ENCODE data around the gene BAHCC1. TPM values are rescaled to one million over a fixed set of nuclear protein-coding genes. Genes with fewer than 3 reads are reported as not detected.

BAHCC1 gene
- total RNA-seq, 2 experiments from 2014 or later = 0.05 TPM; not detected in 1

GRCh38 chr17:81458628-81459027 lies 63.4 kb downstream of the BAHCC1 start:
- CTCF ChIA-PET = no interaction called here

DNA sequence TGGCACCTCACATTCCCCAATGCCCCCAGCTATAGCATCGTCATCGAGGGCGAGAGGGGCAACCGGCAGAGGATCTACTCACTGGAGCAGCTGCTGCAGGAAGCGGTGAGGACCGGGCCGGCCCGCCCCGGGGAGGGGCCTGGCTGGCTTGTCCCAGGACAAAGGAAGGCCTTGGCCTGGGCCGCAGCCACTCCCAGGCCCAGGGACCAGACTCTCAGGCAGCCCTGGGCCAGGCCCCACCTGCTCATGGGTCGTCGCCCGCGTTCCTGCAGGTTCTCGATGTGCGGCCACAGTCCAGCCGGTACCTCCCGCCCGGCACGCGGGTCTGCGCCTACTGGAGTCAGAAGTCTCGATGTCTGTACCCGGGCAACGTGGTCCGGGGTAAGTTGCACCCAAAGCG lies 64.0 kb downstream of the BAHCC1 start:
- ATAC-seq = no peak
- no peaks in the 10 kb centered on the region for H3K27me3 Mint-ChIP-seq
- H3K9me3 Mint-ChIP-seq (ENCODE audit: low read depth) = no peaks in the 10 kb centered on the region
- no peaks in the 10 kb centered on the region for H3K36me3 Mint-ChIP-seq (ENCODE audit: low read depth)
- CTCF ChIA-PET = no interaction called here
- no peak overlapping the region for H3K27ac Mint-ChIP-seq
- intact Hi-C loops (cut with DNase I, micrococcal nuclease) = no loop called here
- POLR2A ChIA-PET = no interaction called here
- no peak overlapping the region for H3K4me3 Mint-ChIP-seq
- H3K4me1 Mint-ChIP-seq = no peaks in the 10 kb centered on the region
- DNase-seq = no peak

More at GRCh38 chr17:81458628-81459027, 63.4 kb downstream of the BAHCC1 start:
- no peaks in the 10 kb centered on the region for H3K36me3 Mint-ChIP-seq (ENCODE audit: low read depth)
- H3K27ac Mint-ChIP-seq = no peak overlapping the region
- no peak overlapping the region for H3K4me3 Mint-ChIP-seq
- no peaks in the 10 kb centered on the region for H3K9me3 Mint-ChIP-seq (ENCODE audit: low read depth)
- POLR2A ChIA-PET = no interaction called here
- intact Hi-C loops (cut with DNase I, micrococcal nuclease) = no loop called here
- no peaks in the 10 kb centered on the region for H3K27me3 Mint-ChIP-seq
- DNase-seq (no peak), ATAC-seq (no peak)
- H3K4me1 Mint-ChIP-seq = peaks cover under 1% of the 10 kb centered on the region

DNA sequence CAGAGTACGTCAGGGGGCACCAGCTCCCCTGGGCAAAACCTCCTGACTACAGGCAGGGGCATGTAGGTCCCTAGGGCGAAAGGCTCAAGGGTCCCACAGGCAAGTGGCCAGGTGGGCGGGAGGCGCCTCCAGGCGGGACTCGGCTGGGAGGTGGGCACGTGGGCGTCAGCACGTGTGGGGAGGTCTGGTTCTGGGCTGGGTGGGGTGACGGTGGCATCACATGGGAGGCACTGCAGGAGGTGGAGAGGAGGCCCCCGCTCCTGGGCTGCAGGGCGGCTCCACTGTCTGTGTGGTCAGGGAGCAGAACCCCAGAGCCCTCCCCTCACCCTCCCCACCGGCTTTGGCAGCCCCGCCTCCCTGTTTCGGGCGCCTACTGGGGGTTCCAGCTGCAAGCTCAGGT lies 64.6 kb downstream of the BAHCC1 start:
- POLR2A ChIA-PET = no interaction called here
- H3K9me3 Mint-ChIP-seq (ENCODE audit: low read depth) = no peaks in the 10 kb centered on the region
- no peak overlapping the region for H3K4me3 Mint-ChIP-seq
- H3K36me3 Mint-ChIP-seq (ENCODE audit: low read depth) = no peaks in the 10 kb centered on the region
- intact Hi-C loops (cut with DNase I, micrococcal nuclease) = no loop called here
- ATAC-seq (no peak), DNase-seq (no peak)
- CTCF ChIA-PET = no interaction called here
- no peak overlapping the region for H3K27ac Mint-ChIP-seq
- H3K27me3 Mint-ChIP-seq = no peaks in the 10 kb centered on the region
- H3K4me1 Mint-ChIP-seq = no peaks in the 10 kb centered on the region

- intact Hi-C loops (cut with DNase I, micrococcal nuclease) = no loop called here
- no peak overlapping the region for H3K4me3 Mint-ChIP-seq
- POLR2A ChIA-PET = interaction anchor here (0.5 kb wide), 1 partner anchor 1121 kb away, joined by 3 read pairs; no protein-coding TSS in a partner anchor
- H3K27ac Mint-ChIP-seq = no peak overlapping the region
- H3K4me1 Mint-ChIP-seq = no peaks in the 10 kb centered on the region
- CTCF ChIA-PET = interaction anchor here (0.6 to 1.8 kb wide), 3 partner anchors 20 to 150 kb away, joined by 3 to 4 read pairs (median 3); no protein-coding TSS in a partner anchor
- H3K9me3 Mint-ChIP-seq (ENCODE audit: low read depth) = no peaks in the 10 kb centered on the region
- no peaks in the 10 kb centered on the region for H3K36me3 Mint-ChIP-seq (ENCODE audit: low read depth)
- H3K27me3 Mint-ChIP-seq = no peaks in the 10 kb centered on the region
- ATAC-seq = no peak
- no peak for DNase-seq
These were observed 65.7 kb downstream of the BAHCC1 start for GRCh38 chr17:81460856-81461460.

GRCh38 chr17:81461607-81462500 lies 66.6 kb downstream of the BAHCC1 start:
- no peaks in the 10 kb centered on the region for H3K9me3 Mint-ChIP-seq (ENCODE audit: low read depth)
- POLR2A ChIA-PET = no interaction called here
- no peak for DNase-seq
- no peaks in the 10 kb centered on the region for H3K27me3 Mint-ChIP-seq
- H3K4me3 Mint-ChIP-seq = no peak overlapping the region
- no peak for ATAC-seq
- CTCF ChIA-PET = interaction anchor here (0.6 to 1.8 kb wide), 3 partner anchors 9 to 151 kb away, joined by 3 to 4 read pairs (median 3); no protein-coding TSS in a partner anchor
- no peak overlapping the region for H3K27ac Mint-ChIP-seq
- H3K4me1 Mint-ChIP-seq = no peaks in the 10 kb centered on the region
- no peaks in the 10 kb centered on the region for H3K36me3 Mint-ChIP-seq (ENCODE audit: low read depth)
- intact Hi-C loops (cut with DNase I, micrococcal nuclease) = no loop called here

- no peak for ATAC-seq
- Mint-ChIP-seq H3K4me3 (no peak overlapping the region), H3K27ac (no peak overlapping the region), H3K9me3 (ENCODE audit: low read depth) (no peaks in the 10 kb centered on the region), H3K27me3 (no peaks in the 10 kb centered on the region), H3K4me1 (no peaks in the 10 kb centered on the region), H3K36me3 (ENCODE audit: low read depth) (no peaks in the 10 kb centered on the region)
- ChIA-PET POLR2A (no interaction called here), CTCF (interaction anchor here (0.6 to 1.8 kb wide), 2 partner anchors 10 to 22 kb away, joined by 3 to 4 read pairs; no protein-coding TSS in a partner anchor)
- intact Hi-C loops (cut with DNase I, micrococcal nuclease) = no loop called here
- DNase-seq = no peak
These were observed 67.4 kb downstream of the BAHCC1 start for GRCh38 chr17:81462506-81463125.

GRCh38 chr17:81463506-81463905 lies 68.2 kb downstream of the BAHCC1 start:
- Mint-ChIP-seq H3K4me1 (no peaks in the 10 kb centered on the region), H3K36me3 (ENCODE audit: low read depth) (no peaks in the 10 kb centered on the region), H3K27me3 (no peaks in the 10 kb centered on the region), H3K4me3 (no peak overlapping the region), H3K9me3 (ENCODE audit: low read depth) (no peaks in the 10 kb centered on the region), H3K27ac (no peak overlapping the region)
- CTCF ChIA-PET = no interaction called here
- POLR2A ChIA-PET = no interaction called here
- DNase-seq = no peak
- intact Hi-C loops (cut with DNase I, micrococcal nuclease) = no loop called here
- no peak for ATAC-seq

- no peaks in the 10 kb centered on the region for H3K36me3 Mint-ChIP-seq (ENCODE audit: low read depth)
- H3K9me3 Mint-ChIP-seq (ENCODE audit: low read depth) = no peaks in the 10 kb centered on the region
- H3K4me1 Mint-ChIP-seq = no peaks in the 10 kb centered on the region
- ChIA-PET CTCF (no interaction called here), POLR2A (no interaction called here)
- no peak for DNase-seq
- H3K4me3 Mint-ChIP-seq = no peak overlapping the region
- H3K27me3 Mint-ChIP-seq = no peaks in the 10 kb centered on the region
- H3K27ac Mint-ChIP-seq = no peak overlapping the region
- no peak for ATAC-seq
- intact Hi-C loops (cut with DNase I, micrococcal nuclease) = no loop called here
These were observed 69.3 kb downstream of the BAHCC1 start for GRCh38 chr17:81464586-81464985.

DNA sequence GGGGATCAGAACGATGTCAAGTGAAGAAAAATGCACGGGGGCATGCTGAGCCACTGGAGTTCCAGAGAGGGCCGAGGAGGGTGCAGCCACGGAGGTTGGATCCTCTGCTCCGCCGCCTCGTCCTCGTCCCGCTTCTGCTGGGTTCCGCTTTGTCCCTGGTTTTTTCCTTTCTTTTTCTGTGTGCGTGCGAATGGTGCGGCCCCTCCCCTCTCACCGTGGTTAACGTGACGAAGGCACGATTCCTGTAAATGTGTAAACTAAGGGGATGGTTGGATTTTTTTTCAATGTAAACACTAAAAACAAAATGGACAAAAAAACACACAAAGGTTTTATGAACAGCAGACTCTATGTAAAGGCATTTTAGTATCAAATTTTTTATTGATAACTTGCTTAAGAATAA lies 70.7 kb downstream of the BAHCC1 start:
- H3K4me1 Mint-ChIP-seq = no peaks in the 10 kb centered on the region
- H3K4me3 Mint-ChIP-seq = no peak overlapping the region
- intact Hi-C loops (cut with DNase I, micrococcal nuclease) = no loop called here
- H3K27me3 Mint-ChIP-seq = no peaks in the 10 kb centered on the region
- DNase-seq = no peak
- H3K27ac Mint-ChIP-seq = no peak overlapping the region
- POLR2A ChIA-PET = no interaction called here
- H3K9me3 Mint-ChIP-seq (ENCODE audit: low read depth) = no peaks in the 10 kb centered on the region
- ATAC-seq = no peak
- CTCF ChIA-PET = no interaction called here
- H3K36me3 Mint-ChIP-seq (ENCODE audit: low read depth) = no peaks in the 10 kb centered on the region

- CTCF ChIA-PET = no interaction called here
These were observed 71.6 kb downstream of the BAHCC1 start for GRCh38 chr17:81466564-81467472.

GRCh38 chr17:81468111-81468769 lies 73.0 kb downstream of the BAHCC1 start:
- ChIA-PET CTCF (no interaction called here), POLR2A (interaction anchor here (0.5 kb wide), 1 partner anchor 387 kb away, joined by 6 read pairs; no protein-coding TSS in a partner anchor)
- no peaks in the 10 kb centered on the region for H3K27me3 Mint-ChIP-seq
- DNase-seq (no peak), ATAC-seq (no peak)
- no peaks in the 10 kb centered on the region for H3K36me3 Mint-ChIP-seq (ENCODE audit: low read depth)
- intact Hi-C loops (cut with DNase I, micrococcal nuclease) = no loop called here
- H3K4me1 Mint-ChIP-seq = no peaks in the 10 kb centered on the region
- H3K4me3 Mint-ChIP-seq = no peak overlapping the region
- H3K9me3 Mint-ChIP-seq (ENCODE audit: low read depth) = no peaks in the 10 kb centered on the region
- no peak overlapping the region for H3K27ac Mint-ChIP-seq

More at GRCh38 chr17:81466564-81467472, 71.6 kb downstream of the BAHCC1 start:
- H3K9me3 Mint-ChIP-seq (ENCODE audit: low read depth) = no peaks in the 10 kb centered on the region
- no peak overlapping the region for H3K4me3 Mint-ChIP-seq
- ATAC-seq (no peak), DNase-seq (no peak)
- H3K27ac Mint-ChIP-seq = no peak overlapping the region
- no peaks in the 10 kb centered on the region for H3K36me3 Mint-ChIP-seq (ENCODE audit: low read depth)
- intact Hi-C loops (cut with DNase I, micrococcal nuclease) = no loop called here
- H3K27me3 Mint-ChIP-seq = no peaks in the 10 kb centered on the region
- POLR2A ChIA-PET = no interaction called here
- no peaks in the 10 kb centered on the region for H3K4me1 Mint-ChIP-seq

Data from activated CD4-positive, alpha-beta T cell treated with anti-CD3 and anti-CD28 coated beads for 36 hours (primary cell).